Right lobe of liver (tissue), 4 donors: ENCODE measurements around the gene KPNA1.

ENCODE experiments used
- POLR2A ChIP-seq: fragments of 450-650 bp; IDR thresholded peaks from one replicate; pipeline ENCODE4 v1.6.1; 2017; ENCODE audit warnings: antibody characterized with exemption, mild to moderate bottlenecking
- TF ChIP-seq, protein P1 (sequence below), 4 donors: fragments of 200-600 bp in 3 of 4; fragments of 450-650 bp in 1 of 4; IDR thresholded peaks; one replicate each; pipeline versions ENCODE4 v1.5.1 to v1.8.0; 2016 to 2022; ENCODE audit warnings: antibody characterized with exemption in 4 of 4, mild to moderate bottlenecking in 2 of 4
- donor health status: DM: no; HTN: no; CAD: no.
- donor health status: DM: no; HTN: no; CAD: no.
- donor health status: DM: no; HTN: yes; CAD: no.

DNA sequence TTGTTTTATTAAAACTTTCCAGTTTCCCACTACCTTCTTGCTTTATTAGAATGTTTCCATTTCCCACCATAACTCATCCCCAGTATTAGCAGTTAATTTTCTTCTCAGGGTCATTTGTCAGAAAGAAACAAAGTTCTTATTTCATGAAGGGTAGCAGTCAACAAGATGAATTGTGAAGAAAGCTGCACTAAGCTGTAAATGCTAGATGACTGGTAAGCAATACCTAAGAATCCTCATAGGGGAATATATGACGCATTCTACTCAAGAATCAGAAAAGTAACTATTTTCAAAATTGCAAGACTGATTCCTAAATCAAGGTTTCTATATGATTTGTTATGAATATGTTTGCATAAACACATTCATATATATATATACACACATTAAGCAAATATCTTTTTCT is 50.1 kb downstream of the KPNA1 start:
- TF ChIP-seq POLR2A: no peak
- TF ChIP-seq, protein P1, sequence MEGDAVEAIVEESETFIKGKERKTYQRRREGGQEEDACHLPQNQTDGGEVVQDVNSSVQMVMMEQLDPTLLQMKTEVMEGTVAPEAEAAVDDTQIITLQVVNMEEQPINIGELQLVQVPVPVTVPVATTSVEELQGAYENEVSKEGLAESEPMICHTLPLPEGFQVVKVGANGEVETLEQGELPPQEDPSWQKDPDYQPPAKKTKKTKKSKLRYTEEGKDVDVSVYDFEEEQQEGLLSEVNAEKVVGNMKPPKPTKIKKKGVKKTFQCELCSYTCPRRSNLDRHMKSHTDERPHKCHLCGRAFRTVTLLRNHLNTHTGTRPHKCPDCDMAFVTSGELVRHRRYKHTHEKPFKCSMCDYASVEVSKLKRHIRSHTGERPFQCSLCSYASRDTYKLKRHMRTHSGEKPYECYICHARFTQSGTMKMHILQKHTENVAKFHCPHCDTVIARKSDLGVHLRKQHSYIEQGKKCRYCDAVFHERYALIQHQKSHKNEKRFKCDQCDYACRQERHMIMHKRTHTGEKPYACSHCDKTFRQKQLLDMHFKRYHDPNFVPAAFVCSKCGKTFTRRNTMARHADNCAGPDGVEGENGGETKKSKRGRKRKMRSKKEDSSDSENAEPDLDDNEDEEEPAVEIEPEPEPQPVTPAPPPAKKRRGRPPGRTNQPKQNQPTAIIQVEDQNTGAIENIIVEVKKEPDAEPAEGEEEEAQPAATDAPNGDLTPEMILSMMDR (IDR thresholded peaks at IDR 0.05): no peak
